Mesodermal cell (in vitro differentiated cells): Measurements from ENCODE around the gene LRRC75A.
"Not testable (repeated sequence)": the region's sequence is repeated elsewhere in the genome, so short reads cannot be mapped to it uniquely, and the experiment has no call there.

Experiments
- H3K27ac ChIP-seq: 2 replicates; pipeline ENCODE4 v1.7.0; 2013; ENCODE audit warnings: mild to moderate bottlenecking, low read depth, low read length, moderate library complexity; ENCODE audit not compliant: severe bottlenecking
- H3K36me3 ChIP-seq: 2 replicates; pipeline ENCODE4 v1.7.1; 2013; ENCODE audit warnings: mild to moderate bottlenecking, low read length, moderate library complexity; ENCODE audit not compliant: control insufficient read depth, insufficient read depth
- H3K4me1 ChIP-seq: one replicate; pipeline ENCODE4 v1.7.1; 2013; ENCODE audit warnings: mild to moderate bottlenecking, low read length; ENCODE audit not compliant: insufficient read depth, control insufficient read depth, poor library complexity, severe bottlenecking
- H3K4me3 ChIP-seq: 2 replicates; pipeline ENCODE4 v1.7.0; 2013; ENCODE audit warnings: low read length, control low read depth, mild to moderate bottlenecking; ENCODE audit not compliant: insufficient read depth, poor library complexity, severe bottlenecking; ENCODE audit errors: extremely low read depth
- H3K9me3 ChIP-seq: 2 replicates; pipeline ENCODE4 v1.7.1; 2013; ENCODE audit warnings: mild to moderate bottlenecking, low read length, moderate library complexity; ENCODE audit not compliant: control insufficient read depth
- WGBS, 2 experiments: methylation state at CpG; one replicate each; pipeline ENCODE4 v1.1.5; 2013; ENCODE audit warnings: missing lambda C conversion rate in 2 of 2; ENCODE audit not compliant: insufficient coverage in 2 of 2; 5-methylcytosine and 5-hydroxymethylcytosine counted together

The LRRC75A gene

DNA sequence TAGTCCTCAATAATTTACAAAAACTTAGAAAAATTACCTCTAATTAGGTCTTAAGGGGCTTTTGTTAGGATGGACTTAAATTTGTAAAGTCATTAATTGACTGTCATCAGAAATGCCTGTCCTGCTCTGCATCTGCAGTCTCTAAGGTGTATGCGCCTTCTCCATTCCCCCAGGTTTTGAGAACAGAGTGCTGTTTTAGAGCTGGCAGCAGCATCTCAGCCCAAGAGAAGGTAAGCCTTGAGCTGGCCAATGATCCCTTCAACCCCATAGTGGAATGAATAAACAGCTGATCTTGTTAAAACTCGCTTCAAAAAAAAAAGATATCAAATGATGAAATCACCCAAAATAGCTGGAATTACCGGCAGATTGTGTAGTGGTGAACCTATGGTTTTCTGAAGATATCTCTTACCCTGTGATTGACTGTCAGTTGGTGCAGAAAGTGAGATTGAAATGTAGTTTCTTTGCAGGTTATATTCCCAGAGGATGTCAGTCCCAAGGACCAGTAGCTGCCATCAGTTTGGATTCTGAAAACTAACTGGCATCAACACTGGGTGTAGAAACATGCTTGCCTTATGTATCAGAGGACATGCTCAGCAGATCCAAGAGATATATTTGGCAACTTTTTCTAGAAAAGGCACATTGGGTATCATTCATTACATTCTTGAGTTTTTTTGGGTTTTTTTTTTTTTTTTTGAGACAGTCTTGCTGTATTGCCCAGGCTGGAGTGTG, 50.9 kb downstream of the LRRC75A start:
- H3K36me3 ChIP-seq, result peaks cover 60% of the 10 kb centered on the region

DNA sequence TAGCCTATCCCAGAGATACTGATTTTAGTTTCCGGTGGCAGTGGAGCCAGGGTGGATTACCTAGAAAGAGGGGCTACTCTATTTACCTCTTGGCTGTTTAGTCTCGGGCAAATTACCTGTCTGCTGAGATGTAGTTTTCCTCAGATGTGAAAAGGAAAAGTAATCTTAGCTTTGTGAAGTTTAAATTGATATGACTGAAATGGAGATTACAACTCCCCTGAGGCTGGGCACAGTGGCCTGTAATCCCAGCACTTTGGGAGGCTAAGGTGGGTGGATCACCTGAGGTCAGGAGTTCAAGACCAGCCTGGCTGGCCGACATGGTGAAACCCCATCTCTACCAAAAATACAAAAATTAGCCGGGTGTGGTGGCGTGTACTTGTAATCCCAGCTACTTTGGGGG, 51.6 kb downstream of the LRRC75A start:
- peak overlapping the region; percentile 100 for H3K4me3 ChIP-seq
- not testable (repeated sequence) for H3K9me3 ChIP-seq, H3K27ac ChIP-seq
- H3K36me3 ChIP-seq, result peaks cover 59% of the 10 kb centered on the region
- 60 to 61% methylated on average over 3 to 4 of the region's 5 CpGs for whole genome bisulfite sequencing, 2 experiments
- H3K4me1 ChIP-seq, result peaks cover 22% of the 10 kb centered on the region

More for the DNA sequence above, 50.9 kb downstream of the LRRC75A start:
- H3K4me3 ChIP-seq, result peak overlapping the region; percentile 100
- H3K9me3 ChIP-seq, result no peaks in the 10 kb centered on the region
- peaks cover 22% of the 10 kb centered on the region for H3K4me1 ChIP-seq
- H3K27ac ChIP-seq, result peak overlapping the region; percentile 41
- 88 to 94% methylated on average over 2 to 3 of the region's 3 CpGs for WGBS, 2 experiments

DNA sequence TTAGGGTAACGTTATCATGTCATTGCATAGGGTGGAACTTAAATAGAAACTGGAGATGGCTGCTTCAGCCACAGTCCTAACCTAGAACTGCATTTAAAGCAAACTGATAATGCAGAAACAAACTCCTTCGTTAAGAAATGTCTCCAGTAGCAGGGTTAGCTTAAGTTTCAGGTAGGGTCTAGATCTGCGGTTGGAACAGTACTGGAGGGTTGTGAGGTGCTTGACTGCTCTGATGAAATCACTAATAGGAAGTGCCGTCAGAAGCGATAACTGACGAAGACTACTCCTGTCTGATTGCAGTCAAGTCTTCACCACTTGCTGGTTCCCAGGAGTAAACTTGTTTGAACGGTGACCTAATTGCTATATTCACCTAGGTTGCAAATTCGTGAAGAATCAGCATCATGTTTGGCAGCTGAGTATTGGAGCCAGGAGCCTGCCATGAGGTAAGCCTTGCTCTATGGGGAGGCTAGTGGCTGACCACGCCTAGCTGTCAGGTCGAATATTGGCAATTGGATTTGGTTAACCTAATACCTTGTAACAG, 52.1 kb downstream of the LRRC75A start:
- H3K4me3 ChIP-seq, result peak overlapping the region; percentile 100
- peak overlapping the region; percentile 81 for H3K27ac ChIP-seq
- no peaks in the 10 kb centered on the region for H3K9me3 ChIP-seq
- WGBS, 2 experiments, result 7 to 13% methylated on average over 8 to 9 of the region's 10 CpGs
- peaks cover 22% of the 10 kb centered on the region for H3K4me1 ChIP-seq
- peaks cover 56% of the 10 kb centered on the region for H3K36me3 ChIP-seq

DNA sequence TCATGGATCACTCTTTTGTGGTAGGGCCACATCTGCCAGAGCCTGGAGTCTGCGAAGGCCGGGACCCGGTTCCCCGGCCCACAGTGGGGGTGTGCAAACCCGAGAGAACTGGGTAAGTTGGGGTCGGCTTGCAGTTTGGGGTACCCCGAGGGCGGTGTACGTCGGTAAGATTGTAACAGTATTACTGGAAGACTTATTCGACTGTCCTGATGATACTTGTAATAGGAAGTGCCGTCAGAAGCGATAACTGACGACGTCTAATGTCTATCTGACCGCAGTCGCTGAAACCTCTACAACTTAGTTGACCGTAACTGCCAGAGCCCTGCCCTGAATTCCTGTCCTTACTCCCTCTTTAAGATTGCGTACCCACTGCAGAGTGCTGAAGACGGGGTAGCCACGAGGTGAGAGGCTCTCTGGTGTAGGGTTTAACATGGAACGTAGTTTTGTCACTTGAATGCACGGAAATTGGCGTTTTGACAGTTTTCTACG, 52.6 kb downstream of the LRRC75A start:
- Histone ChIP-seq H3K4me1 (peaks cover 22% of the 10 kb centered on the region), H3K9me3 (no peaks in the 10 kb centered on the region), H3K36me3 (peaks cover 52% of the 10 kb centered on the region), H3K4me3 (peak overlapping the region; percentile 100), H3K27ac (peak overlapping the region; percentile 81)
- WGBS, 2 experiments, result 0 to 1% methylated on average over 19 to 22 of the region's 25 CpGs

DNA sequence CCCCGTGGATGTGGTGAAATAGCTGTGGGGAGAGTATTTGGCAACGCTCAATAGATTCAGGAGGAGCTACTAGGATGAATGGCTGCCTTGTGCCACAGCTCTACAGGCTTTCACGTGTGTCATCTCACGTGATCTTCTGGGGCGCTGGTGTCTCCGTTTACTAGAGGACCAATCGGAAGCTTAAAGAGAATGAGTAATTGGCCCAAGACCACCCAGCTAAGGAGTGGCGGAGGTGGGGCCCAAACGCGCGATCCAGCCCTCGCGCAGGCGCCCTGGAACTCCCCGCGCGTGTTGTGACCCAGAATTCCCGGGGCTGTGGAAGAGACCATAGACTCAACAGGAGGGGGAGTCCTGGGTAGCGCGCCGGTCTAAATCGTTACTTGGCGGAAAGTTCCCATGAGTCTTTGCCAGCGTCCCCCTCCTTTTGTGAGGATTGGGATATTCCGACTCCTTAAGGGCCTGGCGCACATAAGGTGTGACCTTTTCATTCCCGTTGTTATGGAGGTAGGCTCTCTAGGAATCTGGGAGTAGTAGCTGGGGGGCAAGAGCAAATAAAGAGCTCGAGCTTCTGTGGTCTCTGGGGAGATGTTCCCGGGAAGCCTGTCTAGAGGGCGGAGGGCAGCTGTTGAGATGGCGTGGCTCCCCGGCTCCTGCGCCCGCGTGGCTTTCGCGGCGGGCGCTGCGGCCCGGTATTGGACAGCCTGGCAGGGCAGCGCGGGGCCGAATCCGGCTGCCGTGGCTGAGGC, 53.3 kb downstream of the LRRC75A start:
- H3K4me1 ChIP-seq, result peaks cover 22% of the 10 kb centered on the region
- H3K9me3 ChIP-seq, result no peaks in the 10 kb centered on the region
- peak overlapping the region; percentile 91 for H3K27ac ChIP-seq
- H3K36me3 ChIP-seq, result peaks cover 45% of the 10 kb centered on the region
- WGBS, 2 experiments, result 0 to 1% methylated on average over 44 to 45 of the region's 46 CpGs
- peak overlapping the region; percentile 100 for H3K4me3 ChIP-seq

DNA sequence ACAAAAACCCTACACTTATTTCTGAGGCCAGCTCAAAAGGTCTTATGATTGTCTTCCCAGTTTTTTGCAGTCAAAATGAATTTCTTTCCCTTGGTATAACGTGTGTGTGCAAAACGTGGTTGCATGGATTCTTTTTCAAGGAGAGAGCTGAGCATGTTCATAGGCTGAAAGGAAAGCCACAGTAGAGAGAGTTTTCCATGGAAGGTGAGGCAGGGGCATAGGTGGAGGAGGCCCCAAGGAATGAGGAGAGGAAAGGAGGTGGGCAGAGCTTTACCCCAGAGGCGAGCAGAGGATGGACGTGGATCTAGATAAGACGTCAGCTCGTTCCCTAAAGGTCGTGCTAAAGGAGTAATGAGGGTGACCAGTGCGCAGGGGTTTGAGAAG, 53.8 kb downstream of the LRRC75A start:
- Histone ChIP-seq H3K27ac (peak overlapping the region; percentile 91), H3K36me3 (peaks cover 40% of the 10 kb centered on the region), H3K9me3 (no peaks in the 10 kb centered on the region), H3K4me1 (peaks cover 22% of the 10 kb centered on the region), H3K4me3 (peak overlapping the region; percentile 34)
- 42 to 43% methylated on average over 8 of the region's 8 CpGs for WGBS, 2 experiments

DNA sequence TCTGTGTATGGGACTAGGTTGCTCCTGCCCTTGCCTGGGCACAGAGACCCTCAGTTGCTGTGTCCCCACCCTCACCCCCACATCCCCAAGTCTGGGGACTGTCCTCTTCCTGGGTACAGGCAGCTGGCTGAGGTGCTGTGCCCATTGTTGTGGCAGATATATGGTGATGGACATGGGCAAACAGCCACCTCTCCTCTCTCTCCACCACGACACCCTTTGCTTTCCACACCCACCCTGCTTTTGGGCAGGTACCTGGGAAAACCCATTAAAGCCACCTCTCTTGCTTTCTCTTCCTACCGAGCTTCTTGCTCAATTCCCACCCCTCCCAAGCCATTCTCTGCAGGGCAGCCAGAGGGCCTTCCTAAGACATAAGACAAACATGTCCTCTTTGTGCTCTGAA, 54.9 kb downstream of the LRRC75A start:
- peaks cover 29% of the 10 kb centered on the region for H3K36me3 ChIP-seq
- H3K27ac ChIP-seq, result no peak overlapping the region
- 50 to 94% methylated on average over 1 to 2 of the region's 2 CpGs for WGBS, 2 experiments
- H3K9me3 ChIP-seq, result no peaks in the 10 kb centered on the region
- H3K4me1 ChIP-seq, result peaks cover 15% of the 10 kb centered on the region
- H3K4me3 ChIP-seq, result no peak overlapping the region

DNA sequence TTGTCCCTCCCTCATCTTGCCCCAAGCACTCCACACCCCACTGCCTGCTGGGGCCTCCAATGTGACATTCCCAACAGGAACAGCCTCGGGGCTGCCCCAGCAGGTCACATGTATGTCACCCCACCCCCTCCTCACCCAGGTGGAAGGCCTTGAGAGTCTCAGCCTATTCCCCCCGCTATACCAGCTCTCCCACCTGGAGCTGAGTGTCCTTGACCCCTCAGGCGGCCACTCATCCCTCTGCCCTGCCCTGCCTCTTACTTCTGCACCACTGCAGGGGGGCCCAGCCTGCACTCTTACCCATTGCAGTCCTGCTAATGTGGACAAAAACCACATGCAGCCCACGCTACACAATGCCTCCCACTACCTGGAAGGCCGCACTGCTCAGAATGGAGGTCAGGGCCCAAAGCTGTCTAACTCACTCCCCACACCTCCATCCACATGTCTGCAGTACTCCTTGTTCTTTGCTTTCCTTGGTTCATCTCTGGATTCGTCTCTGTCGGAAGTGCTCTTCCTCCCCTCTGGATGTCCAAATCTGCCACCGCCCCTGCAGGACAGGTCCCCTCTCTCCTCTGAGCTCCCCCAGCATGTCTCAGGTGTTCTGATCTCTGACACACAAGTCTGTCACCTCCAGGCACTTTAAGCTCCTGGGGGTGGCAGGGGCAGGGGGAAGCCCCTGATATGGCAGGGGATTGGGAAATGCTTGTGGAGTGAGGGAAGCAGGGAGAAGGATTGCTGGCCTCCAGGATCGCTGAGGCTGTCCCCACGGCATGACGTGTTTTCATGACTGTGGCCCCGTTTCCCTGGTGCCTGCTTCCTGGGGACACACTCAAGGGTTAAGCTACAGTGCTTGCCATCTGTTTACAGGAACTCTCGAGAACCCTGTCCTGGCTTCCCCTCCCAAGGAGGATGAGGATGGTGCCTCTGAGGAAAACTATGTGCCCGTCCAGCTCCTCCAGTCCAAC, 55.8 kb downstream of the LRRC75A start:
- peaks cover 10% of the 10 kb centered on the region for H3K4me1 ChIP-seq
- H3K4me3 ChIP-seq, result no peak overlapping the region
- WGBS, 2 experiments, result 75 to 86% methylated on average over 13 to 14 of the region's 14 CpGs

DNA sequence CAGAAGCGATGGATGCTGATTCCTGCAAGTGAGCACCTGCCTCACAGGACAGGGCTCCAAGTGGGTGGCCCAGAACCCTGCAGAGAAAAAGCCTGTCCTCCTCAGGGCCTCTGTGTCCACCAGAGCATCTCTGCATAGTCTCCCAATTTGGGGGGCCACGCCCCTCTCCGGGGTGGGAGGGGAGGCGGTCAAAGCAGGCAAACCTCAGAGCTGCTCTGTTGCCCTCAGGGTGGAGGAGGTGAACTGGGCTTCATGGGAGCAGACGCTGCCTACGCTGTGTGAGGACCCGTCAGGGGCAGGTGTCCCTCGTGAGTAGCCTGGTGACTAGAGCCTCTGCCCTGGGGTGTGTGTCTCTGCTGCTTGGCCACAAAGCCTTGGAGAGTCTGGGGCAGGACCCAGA, 57.3 kb downstream of the LRRC75A start:
- H3K36me3 ChIP-seq, result peaks cover 5% of the 10 kb centered on the region

More for the DNA sequence above, 55.8 kb downstream of the LRRC75A start:
- Histone ChIP-seq H3K9me3 (no peaks in the 10 kb centered on the region), H3K27ac (no peak overlapping the region), H3K36me3 (peaks cover 20% of the 10 kb centered on the region)

DNA sequence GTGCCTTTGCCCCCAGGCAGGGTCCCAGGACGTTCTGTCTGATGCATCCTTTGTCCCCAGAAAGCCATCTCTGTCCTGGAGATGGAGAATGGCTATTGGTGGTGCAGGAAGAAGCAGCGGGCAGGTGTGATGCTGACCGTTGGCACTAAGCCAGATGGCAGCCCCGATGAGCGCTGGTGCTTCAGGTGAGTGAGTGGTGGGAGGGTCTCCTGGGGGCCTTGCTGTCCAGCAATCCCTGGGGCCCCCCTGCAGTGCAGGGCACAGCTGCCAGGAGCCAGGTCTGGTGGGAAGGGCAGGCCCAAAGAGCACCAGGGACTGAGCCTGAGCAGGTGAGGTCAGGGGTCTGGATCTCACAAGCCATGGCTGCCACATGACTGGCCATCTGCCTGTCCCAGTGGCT, 58.5 kb downstream of the LRRC75A start:
- no peaks in the 10 kb centered on the region for H3K9me3 ChIP-seq
- H3K27ac ChIP-seq, result no peak overlapping the region
- H3K4me1 ChIP-seq, result no peaks in the 10 kb centered on the region
- no peak overlapping the region for H3K4me3 ChIP-seq
- H3K36me3 ChIP-seq, result peaks cover under 1% of the 10 kb centered on the region
- WGBS, 2 experiments, result 82 to 93% methylated on average over 3 to 4 of the region's 5 CpGs

More for the DNA sequence above, 57.3 kb downstream of the LRRC75A start:
- no peaks in the 10 kb centered on the region for H3K9me3 ChIP-seq
- no peak overlapping the region for H3K27ac ChIP-seq
- no peak overlapping the region for H3K4me3 ChIP-seq
- 73 to 77% methylated on average over 6 to 8 of the region's 8 CpGs for WGBS, 2 experiments
- H3K4me1 ChIP-seq, result no peaks in the 10 kb centered on the region
